ENCODE data around the gene GRM1.

The GRM1 gene

DNA sequence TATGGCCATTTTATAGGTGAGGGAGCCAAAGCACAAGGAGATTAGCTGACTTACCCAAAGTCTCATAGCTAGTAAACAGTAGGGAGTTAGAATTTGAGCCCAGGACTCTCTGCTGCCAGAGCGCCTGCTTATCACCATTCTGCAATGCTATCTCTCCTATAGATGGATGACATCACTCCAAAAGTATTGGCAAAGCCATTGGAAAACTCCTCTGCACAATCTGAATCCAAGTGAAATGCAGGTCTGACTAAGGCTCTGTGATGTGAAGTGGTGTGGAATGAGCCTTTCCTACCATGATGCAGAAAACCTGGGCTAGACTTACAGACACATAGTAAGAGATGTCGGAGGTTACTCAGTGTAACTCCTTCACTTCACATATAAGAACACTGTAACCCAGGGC lies 106.3 kb downstream of the GRM1 start:
- POLR2A ChIA-PET: no interaction called here
- H3K4me3 ChIP-seq (ENCODE audit: low read depth, low read length): no peak overlapping the region
- no peaks in the 10 kb centered on the region for H3K4me1 ChIP-seq (ENCODE audit: control insufficient read depth, insufficient read depth, low read length)
- no peaks in the 10 kb centered on the region for H3K9me3 ChIP-seq (ENCODE audit: control insufficient read depth, insufficient read depth, low read depth, low read length)
- H3K36me3 ChIP-seq (ENCODE audit: control insufficient read depth in 2 of 2, insufficient read depth in 1 of 2, low read length in 2 of 2): no peaks in the 10 kb centered on the region
- H3K27ac ChIP-seq (ENCODE audit: extremely low read depth, low read depth, low read length): no peak overlapping the region
- CTCF ChIA-PET: no interaction called here
- TF ChIP-seq ZNF335 (tag by site-specific recombination; conservative IDR thresholded peaks at IDR 0.05) (no peak), ZNF585B (tag by site-specific recombination; IDR thresholded peaks at IDR 0.05) (no peak), ZNF138 (tag by site-specific recombination; IDR thresholded peaks at IDR 0.05; ENCODE audit: borderline replicate concordance) (no peak), ZNF785 (tag by site-specific recombination; IDR thresholded peaks at IDR 0.05) (no peak), ZNF10 (tag by site-specific recombination; IDR thresholded peaks at IDR 0.05) (no peak), ZNF23 (tag by site-specific recombination; IDR thresholded peaks at IDR 0.05; ENCODE audit: borderline replicate concordance) (no peak), ZNF514 (tag by site-specific recombination; IDR thresholded peaks at IDR 0.05) (no peak), TCF7L2 (IDR thresholded peaks at IDR 0.05; ENCODE audit: borderline replicate concordance, low read depth, low read length) (no peak), PBX3 (CRISPR knock-in tag; IDR thresholded peaks at IDR 0.05) (no peak), KLF16 (tag by site-specific recombination; IDR thresholded peaks at IDR 0.05) (no peak), ZNF2 (tag by site-specific recombination; IDR thresholded peaks at IDR 0.05) (no peak)

GRCh38 chr6:146146836-146147235 lies 118.0 kb downstream of the GRM1 start:
- POLR2A ChIA-PET: no interaction called here
- no peak for TF ChIP-seq ZNF174 (tag by site-specific recombination; IDR thresholded peaks at IDR 0.05)
- TF ChIP-seq, protein P1, sequence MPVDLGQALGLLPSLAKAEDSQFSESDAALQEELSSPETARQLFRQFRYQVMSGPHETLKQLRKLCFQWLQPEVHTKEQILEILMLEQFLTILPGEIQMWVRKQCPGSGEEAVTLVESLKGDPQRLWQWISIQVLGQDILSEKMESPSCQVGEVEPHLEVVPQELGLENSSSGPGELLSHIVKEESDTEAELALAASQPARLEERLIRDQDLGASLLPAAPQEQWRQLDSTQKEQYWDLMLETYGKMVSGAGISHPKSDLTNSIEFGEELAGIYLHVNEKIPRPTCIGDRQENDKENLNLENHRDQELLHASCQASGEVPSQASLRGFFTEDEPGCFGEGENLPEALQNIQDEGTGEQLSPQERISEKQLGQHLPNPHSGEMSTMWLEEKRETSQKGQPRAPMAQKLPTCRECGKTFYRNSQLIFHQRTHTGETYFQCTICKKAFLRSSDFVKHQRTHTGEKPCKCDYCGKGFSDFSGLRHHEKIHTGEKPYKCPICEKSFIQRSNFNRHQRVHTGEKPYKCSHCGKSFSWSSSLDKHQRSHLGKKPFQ (tag by site-specific recombination; IDR thresholded peaks at IDR 0.05): no peak
- TF ChIP-seq, protein P2, sequence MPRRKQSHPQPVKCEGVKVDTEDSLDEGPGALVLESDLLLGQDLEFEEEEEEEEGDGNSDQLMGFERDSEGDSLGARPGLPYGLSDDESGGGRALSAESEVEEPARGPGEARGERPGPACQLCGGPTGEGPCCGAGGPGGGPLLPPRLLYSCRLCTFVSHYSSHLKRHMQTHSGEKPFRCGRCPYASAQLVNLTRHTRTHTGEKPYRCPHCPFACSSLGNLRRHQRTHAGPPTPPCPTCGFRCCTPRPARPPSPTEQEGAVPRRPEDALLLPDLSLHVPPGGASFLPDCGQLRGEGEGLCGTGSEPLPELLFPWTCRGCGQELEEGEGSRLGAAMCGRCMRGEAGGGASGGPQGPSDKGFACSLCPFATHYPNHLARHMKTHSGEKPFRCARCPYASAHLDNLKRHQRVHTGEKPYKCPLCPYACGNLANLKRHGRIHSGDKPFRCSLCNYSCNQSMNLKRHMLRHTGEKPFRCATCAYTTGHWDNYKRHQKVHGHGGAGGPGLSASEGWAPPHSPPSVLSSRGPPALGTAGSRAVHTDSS (tag by site-specific recombination; IDR thresholded peaks at IDR 0.05): no peak
- no peak for TF ChIP-seq ZBTB7A (tag by site-specific recombination; IDR thresholded peaks at IDR 0.05; ENCODE audit: low read depth)
- TF ChIP-seq, protein P3, sequence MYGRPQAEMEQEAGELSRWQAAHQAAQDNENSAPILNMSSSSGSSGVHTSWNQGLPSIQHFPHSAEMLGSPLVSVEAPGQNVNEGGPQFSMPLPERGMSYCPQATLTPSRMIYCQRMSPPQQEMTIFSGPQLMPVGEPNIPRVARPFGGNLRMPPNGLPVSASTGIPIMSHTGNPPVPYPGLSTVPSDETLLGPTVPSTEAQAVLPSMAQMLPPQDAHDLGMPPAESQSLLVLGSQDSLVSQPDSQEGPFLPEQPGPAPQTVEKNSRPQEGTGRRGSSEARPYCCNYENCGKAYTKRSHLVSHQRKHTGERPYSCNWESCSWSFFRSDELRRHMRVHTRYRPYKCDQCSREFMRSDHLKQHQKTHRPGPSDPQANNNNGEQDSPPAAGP (tag by site-specific recombination; IDR thresholded peaks at IDR 0.05): no peak
- TF ChIP-seq ZNF433 (tag by site-specific recombination; IDR thresholded peaks at IDR 0.05; ENCODE audit: low read depth): no peak
- TF ChIP-seq ZNF214 (tag by site-specific recombination; IDR thresholded peaks at IDR 0.05; ENCODE audit: borderline replicate concordance): no peak
- TF ChIP-seq, protein P4, sequence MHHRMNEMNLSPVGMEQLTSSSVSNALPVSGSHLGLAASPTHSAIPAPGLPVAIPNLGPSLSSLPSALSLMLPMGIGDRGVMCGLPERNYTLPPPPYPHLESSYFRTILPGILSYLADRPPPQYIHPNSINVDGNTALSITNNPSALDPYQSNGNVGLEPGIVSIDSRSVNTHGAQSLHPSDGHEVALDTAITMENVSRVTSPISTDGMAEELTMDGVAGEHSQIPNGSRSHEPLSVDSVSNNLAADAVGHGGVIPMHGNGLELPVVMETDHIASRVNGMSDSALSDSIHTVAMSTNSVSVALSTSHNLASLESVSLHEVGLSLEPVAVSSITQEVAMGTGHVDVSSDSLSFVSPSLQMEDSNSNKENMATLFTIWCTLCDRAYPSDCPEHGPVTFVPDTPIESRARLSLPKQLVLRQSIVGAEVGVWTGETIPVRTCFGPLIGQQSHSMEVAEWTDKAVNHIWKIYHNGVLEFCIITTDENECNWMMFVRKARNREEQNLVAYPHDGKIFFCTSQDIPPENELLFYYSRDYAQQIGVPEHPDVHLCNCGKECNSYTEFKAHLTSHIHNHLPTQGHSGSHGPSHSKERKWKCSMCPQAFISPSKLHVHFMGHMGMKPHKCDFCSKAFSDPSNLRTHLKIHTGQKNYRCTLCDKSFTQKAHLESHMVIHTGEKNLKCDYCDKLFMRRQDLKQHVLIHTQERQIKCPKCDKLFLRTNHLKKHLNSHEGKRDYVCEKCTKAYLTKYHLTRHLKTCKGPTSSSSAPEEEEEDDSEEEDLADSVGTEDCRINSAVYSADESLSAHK (tag by site-specific recombination; IDR thresholded peaks at IDR 0.05): no peak

More at GRCh38 chr6:146146836-146147235, 118.0 kb downstream of the GRM1 start:
- CTCF ChIA-PET: no interaction called here
- Histone ChIP-seq H3K36me3 (ENCODE audit: control insufficient read depth in 2 of 2, insufficient read depth in 1 of 2, low read length in 2 of 2) (no peaks in the 10 kb centered on the region), H3K4me1 (ENCODE audit: control insufficient read depth, insufficient read depth, low read length) (no peaks in the 10 kb centered on the region), H3K9me3 (ENCODE audit: control insufficient read depth, insufficient read depth, low read depth, low read length) (no peaks in the 10 kb centered on the region), H3K27ac (ENCODE audit: extremely low read depth, low read depth, low read length) (no peak overlapping the region), H3K4me3 (ENCODE audit: low read depth, low read length) (no peak overlapping the region)

Data from HEK293 (cell line).